H9 (cell line): ENCODE data around the gene ST6GAL1. TPM values are rescaled to one million over a fixed set of nuclear protein-coding genes. Genes with fewer than 3 reads are reported as not detected.

Experiments used
- DNase-seq: peaks from one replicate; pipeline ENCODE4 v3.0.0-alpha.2; 2017
- H2AFZ ChIP-seq: one replicate; pipeline ENCODE4 v1.6.1; 2013; ENCODE audit warnings: mild to moderate bottlenecking, low read length, control low read depth, moderate library complexity
- H2AK5ac ChIP-seq: 2 replicates; pipeline ENCODE4 v1.6.1; 2013; ENCODE audit warnings: low read length, control low read depth, mixed read lengths; ENCODE audit not compliant: insufficient read length
- H2BK120ac ChIP-seq: one replicate; pipeline ENCODE4 v1.6.1; 2013; ENCODE audit warnings: low read depth, mild to moderate bottlenecking, low read length, control low read depth, inconsistent platforms; ENCODE audit not compliant: poor library complexity, severe bottlenecking
- H2BK12ac ChIP-seq: 2 replicates; pipeline ENCODE4 v1.6.1; 2013; ENCODE audit warnings: low read length, control low read depth, mixed read lengths, low read depth; ENCODE audit not compliant: insufficient read length
- H2BK15ac ChIP-seq: 2 replicates; pipeline ENCODE4 v1.6.1; 2013; ENCODE audit warnings: low read depth, low read length, control low read depth
- H2BK20ac ChIP-seq: one replicate; pipeline ENCODE4 v1.6.1; 2013; ENCODE audit warnings: low read depth, mild to moderate bottlenecking, low read length, control low read depth, inconsistent platforms; ENCODE audit not compliant: poor library complexity, severe bottlenecking
- H2BK5ac ChIP-seq: 2 replicates; pipeline ENCODE4 v1.6.1; 2013; ENCODE audit warnings: low read length, control low read depth, mixed read lengths; ENCODE audit not compliant: insufficient read length
- H3K14ac ChIP-seq: 2 replicates; pipeline ENCODE4 v1.6.1; 2013; ENCODE audit warnings: low read length, control low read depth; ENCODE audit not compliant: insufficient read depth
- H3K18ac ChIP-seq: 2 replicates; pipeline ENCODE4 v1.6.1; 2013; ENCODE audit warnings: low read depth, mild to moderate bottlenecking, mixed read lengths, low read length, control low read depth; ENCODE audit not compliant: insufficient read length
- H3K23ac ChIP-seq: 2 replicates; pipeline ENCODE4 v1.6.1; 2013; ENCODE audit warnings: low read length, control low read depth, mixed read lengths, low read depth; ENCODE audit not compliant: insufficient read length
- H3K23me2 ChIP-seq: 2 replicates; pipeline ENCODE4 v1.6.1; 2013; ENCODE audit warnings: low read depth, mild to moderate bottlenecking, mixed read lengths, low read length, control low read depth; ENCODE audit not compliant: insufficient read length, poor library complexity, severe bottlenecking
- H3K27ac ChIP-seq: 2 replicates; pipeline ENCODE4 v1.5.1; 2013; ENCODE audit warnings: low read length, control low read depth, mixed read lengths, low read depth; ENCODE audit not compliant: insufficient read length
- H3K27me3 ChIP-seq: 2 replicates; pipeline ENCODE4 v1.6.1; 2013; ENCODE audit warnings: low read length, control low read depth, inconsistent platforms; ENCODE audit not compliant: insufficient read depth
- H3K4ac ChIP-seq: 2 replicates; pipeline ENCODE4 v1.6.1; 2013; ENCODE audit warnings: low read depth, mild to moderate bottlenecking, control low read depth, inconsistent platforms, low read length, moderate library complexity
- H3K4me1 ChIP-seq: 2 replicates; pipeline ENCODE4 v1.6.1; 2013; ENCODE audit warnings: low read length, control low read depth, inconsistent platforms; ENCODE audit not compliant: insufficient read depth
- H3K4me2 ChIP-seq: 2 replicates; pipeline ENCODE4 v1.6.1; 2013; ENCODE audit warnings: low read length, control low read depth, mixed read lengths; ENCODE audit not compliant: insufficient read length, insufficient read depth
- H3K56ac ChIP-seq: 2 replicates; pipeline ENCODE4 v1.6.1; 2013; ENCODE audit warnings: low read depth, mild to moderate bottlenecking, mixed read lengths, low read length, control low read depth; ENCODE audit not compliant: insufficient read length
- H3K79me1 ChIP-seq: 2 replicates; pipeline ENCODE4 v1.6.1; 2013; ENCODE audit warnings: low read depth, mild to moderate bottlenecking, moderate library complexity, low read length, control low read depth, inconsistent platforms; ENCODE audit not compliant: insufficient read depth, poor library complexity, severe bottlenecking
- H3K79me2 ChIP-seq: 2 replicates; pipeline ENCODE4 v1.6.1; 2013; ENCODE audit warnings: low read length, control low read depth, inconsistent platforms; ENCODE audit not compliant: insufficient read depth
- H3K9ac ChIP-seq: 2 replicates; pipeline ENCODE4 v1.6.1; 2013; ENCODE audit warnings: low read length, control low read depth, mixed read lengths; ENCODE audit not compliant: insufficient read length; ENCODE audit errors: extremely low read depth
- H3K9me3 ChIP-seq: one replicate; pipeline ENCODE4 v1.6.1; 2013; ENCODE audit warnings: low read depth, low read length, inconsistent platforms; ENCODE audit not compliant: control insufficient read depth
- H3T11ph ChIP-seq: one replicate; pipeline ENCODE4 v1.6.1; 2013; ENCODE audit warnings: mild to moderate bottlenecking, low read length, control low read depth, inconsistent platforms
- H4K20me1 ChIP-seq: one replicate; pipeline ENCODE4 v1.6.1; 2013; ENCODE audit not compliant: control insufficient read depth, insufficient read length, insufficient read depth
- H4K5ac ChIP-seq: 2 replicates; pipeline ENCODE4 v1.6.1; 2013; ENCODE audit warnings: low read depth, mild to moderate bottlenecking, mixed read lengths, low read length, control low read depth; ENCODE audit not compliant: insufficient read length
- H4K8ac ChIP-seq: replicated peaks from 2 replicates; pipeline ENCODE4 v1.6.1; 2013; ENCODE audit warnings: low read length, control low read depth, mixed read lengths, low read depth; ENCODE audit not compliant: insufficient read length
- H4K91ac ChIP-seq: 2 replicates; pipeline ENCODE4 v1.6.1; 2013; ENCODE audit warnings: low read depth, mild to moderate bottlenecking, moderate library complexity, mixed read lengths, low read length, control low read depth; ENCODE audit not compliant: insufficient read length
- H3K27ac Mint-ChIP-seq, 3 experiments: 2 replicates in 2 of 3; 3 replicates in 1 of 3; pipeline ENCODE4 v1.8.0; 2020 to 2021; ENCODE audit warnings: mixed read lengths in 3 of 3, mild to moderate bottlenecking in 1 of 3, moderate library complexity in 1 of 3
- H3K27me3 Mint-ChIP-seq: 2 replicates; pipeline ENCODE4 v1.8.0; 2021; ENCODE audit warnings: low read depth, mild to moderate bottlenecking, moderate library complexity, mixed read lengths
- H3K36me3 Mint-ChIP-seq, 3 experiments: 2 replicates in 2 of 3; 3 replicates in 1 of 3; pipeline ENCODE4 v1.8.0; 2020 to 2021; ENCODE audit warnings: low read depth in 3 of 3, mixed read lengths in 3 of 3; ENCODE audit not compliant: insufficient read depth in 1 of 3
- H3K4me1 Mint-ChIP-seq, 2 experiments: 2 replicates each; pipeline ENCODE4 v1.8.0; 2020; ENCODE audit warnings: mixed read lengths in 2 of 2
- H3K4me3 Mint-ChIP-seq, 2 experiments: 2 replicates in 1 of 2; 3 replicates in 1 of 2; pipeline ENCODE4 v1.8.0; 2020 to 2021; ENCODE audit warnings: mild to moderate bottlenecking in 2 of 2, mixed read lengths in 2 of 2, moderate library complexity in 1 of 2
- H3K9me3 Mint-ChIP-seq, 2 experiments: 2 replicates in 1 of 2; 3 replicates in 1 of 2; pipeline ENCODE4 v1.8.0; 2020; ENCODE audit warnings: mild to moderate bottlenecking in 2 of 2, mixed read lengths in 2 of 2, moderate library complexity in 1 of 2
- CTCF ChIP-seq: fragments of 200-600 bp; sonication (generic); conservative IDR thresholded peaks from 3 replicates; pipeline ENCODE4 v1.8.0; 2021; ENCODE audit warnings: antibody characterized with exemption, mild to moderate bottlenecking
- WGBS: extraction: QIAGEN DNeasy Blood & Tissue Kit; methylation state at CpG from one replicate; pipeline ENCODE4 v1.1.7; 2013; ENCODE audit warnings: missing lambda C conversion rate, low lambda C conversion rate, mixed read lengths; ENCODE audit not compliant: insufficient read length; ENCODE audit errors: extremely low coverage; 5-methylcytosine and 5-hydroxymethylcytosine counted together
- total RNA-seq: library from RNA; stranded (reverse); gene quantifications from 2 replicates; pipeline ENCODE4 v1.2.1, GENCODE V29; 2021

The ST6GAL1 gene
- total RNA-seq, 1 experiment from 2014 or later = 139 TPM

GRCh38 chr3:186920301-186920700, 10.0 kb upstream of the ST6GAL1 start:
- Histone ChIP-seq H3K14ac (no peak overlapping the region), H3K9me3 (no peaks in the 10 kb centered on the region), H3K18ac (no peak overlapping the region), H3K23me2 (no peaks in the 10 kb centered on the region), H3K4me2 (no peak overlapping the region), H4K20me1 (no peaks in the 10 kb centered on the region), H2AFZ (no peak overlapping the region), H2BK12ac (no peak overlapping the region), H4K5ac (no peak overlapping the region), H3K4me1 (no peaks in the 10 kb centered on the region), H4K8ac (no peak overlapping the region), H2BK20ac (no peak overlapping the region), H3K9ac (no peak overlapping the region), H3K27me3 (no peaks in the 10 kb centered on the region), H3K4ac (no peak overlapping the region), H2BK5ac (no peak overlapping the region), H2BK120ac (no peak overlapping the region), H2AK5ac (no peak overlapping the region), H4K91ac (no peak overlapping the region), H2BK15ac (no peak overlapping the region), H3K27ac (no peak overlapping the region), H3T11ph (no peak overlapping the region), H3K79me1 (no peaks in the 10 kb centered on the region), H3K79me2 (no peaks in the 10 kb centered on the region), H3K56ac (no peak overlapping the region), H3K23ac (no peak overlapping the region)
- DNase-seq = no peak
- no peaks in the 10 kb centered on the region for H3K9me3 Mint-ChIP-seq
- H3K27ac Mint-ChIP-seq = no peak overlapping the region
- no peak overlapping the region for H3K4me3 Mint-ChIP-seq
- TF ChIP-seq CTCF = no peak
- WGBS = no CpG with 5 or more reads among the region's 4 CpGs
- H3K36me3 Mint-ChIP-seq = no peaks in the 10 kb centered on the region
- peaks cover 1% of the 10 kb centered on the region for H3K27me3 Mint-ChIP-seq
- peaks cover 0 to 13% of the 10 kb centered on the region in 2 experiments; a peak in 2 of 4 replicates for H3K4me1 Mint-ChIP-seq
